Superior temporal gyrus (tissue), 1 donor: ENCODE data around the gene ORM1.

Experiments
- DNase-seq: peaks from one replicate; pipeline ENCODE4 v3.0.0-alpha.2; 2016; ENCODE audit errors: extremely low spot score

The ORM1 gene

DNA sequence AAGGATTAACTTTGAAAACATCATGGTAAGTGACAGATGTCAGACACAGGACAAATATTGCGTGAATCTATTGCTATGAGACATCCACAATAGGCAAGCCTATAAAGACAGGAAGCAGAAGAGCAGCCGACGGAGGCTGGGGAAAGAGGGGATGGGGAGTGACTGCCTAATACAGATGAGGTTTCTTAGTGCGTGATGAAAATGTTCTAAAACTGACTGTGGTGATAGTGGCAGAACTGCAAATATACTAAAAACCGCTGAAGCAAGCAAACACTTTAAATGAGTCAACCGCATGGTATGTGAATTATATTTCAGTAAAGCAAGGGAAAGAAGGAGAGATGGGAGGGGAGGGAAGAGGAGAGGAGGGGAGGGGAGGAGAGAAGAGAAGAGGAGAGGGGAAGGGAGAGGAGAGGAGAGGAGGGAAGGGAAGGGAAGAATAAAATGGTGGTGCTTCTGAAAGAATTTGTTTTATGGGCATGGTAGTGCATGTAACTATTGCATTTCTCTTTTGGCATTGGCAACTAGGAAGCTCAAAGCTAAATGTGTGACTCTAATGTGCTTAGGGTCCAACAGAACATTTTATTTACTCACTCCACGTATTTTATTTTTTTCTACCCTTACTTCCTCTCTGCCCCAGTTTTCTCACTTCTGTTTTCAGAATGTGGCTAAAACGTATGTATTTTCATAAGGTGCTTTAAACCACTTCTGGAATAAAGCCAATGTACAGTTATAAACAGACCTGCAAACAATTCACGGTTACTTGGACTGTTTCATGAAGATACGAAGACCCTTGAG is 43.6 kb downstream of the ORM1 start:
- no peak for DNase-seq

DNA sequence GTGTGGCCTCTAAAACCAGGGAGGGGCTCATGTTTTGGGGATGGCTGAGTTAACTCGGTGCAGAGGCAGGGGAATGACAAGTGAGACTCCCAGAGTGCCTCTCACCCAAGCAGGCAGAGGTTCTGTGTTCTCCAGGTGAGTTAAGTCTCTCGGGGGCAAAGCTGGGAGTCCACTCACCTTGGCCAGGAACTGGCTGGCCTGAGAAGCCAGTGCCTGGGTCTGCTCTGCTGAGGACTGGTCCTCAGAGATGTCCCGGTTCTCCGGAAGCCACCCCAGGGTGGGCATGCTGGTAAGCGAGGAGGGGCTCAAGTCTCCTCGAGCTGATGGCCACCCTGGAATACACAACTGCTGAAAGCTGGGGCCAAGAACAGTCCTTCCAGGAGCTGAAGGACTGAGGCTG is 44.5 kb downstream of the ORM1 start:
- no peak for DNase-seq

DNA sequence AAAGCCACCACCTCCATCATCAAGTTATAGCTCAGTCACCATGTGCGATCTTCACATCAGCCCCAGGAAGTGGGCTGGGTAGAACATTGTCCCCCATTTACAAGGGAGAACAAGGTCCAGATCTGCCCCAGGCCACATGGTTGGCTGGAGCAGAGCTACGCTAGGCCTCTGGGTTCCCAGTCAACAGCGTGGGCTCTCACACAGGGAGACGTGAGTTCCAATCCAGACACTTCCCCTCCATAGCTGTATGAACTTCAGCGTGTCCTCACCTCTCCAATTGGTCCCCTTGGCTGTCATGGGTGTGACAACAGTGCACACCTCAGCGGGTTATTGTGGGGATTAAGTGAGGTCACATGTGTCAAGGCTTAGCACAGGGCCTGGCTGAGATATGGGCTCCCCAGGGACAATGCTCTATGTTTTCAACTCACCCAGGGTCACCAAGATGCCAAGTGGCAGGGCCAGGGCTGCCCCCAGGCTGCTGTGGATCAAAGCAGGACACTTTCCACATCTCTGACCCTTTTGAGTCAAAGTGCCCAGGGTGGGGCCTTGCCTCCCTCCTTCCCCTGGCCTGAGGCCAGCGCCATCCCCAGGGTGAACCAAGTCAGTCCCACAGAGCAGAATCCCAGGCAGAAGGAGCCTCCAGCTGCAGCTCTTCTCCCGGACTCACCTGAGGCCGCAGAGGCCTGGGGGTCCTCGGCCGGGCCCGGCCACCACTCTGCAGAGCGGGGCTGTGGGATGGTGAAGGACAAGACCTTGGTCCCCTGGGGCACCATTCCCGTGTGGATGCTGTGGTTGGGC is 45.1 kb downstream of the ORM1 start:
- no peak for DNase-seq

- DNase-seq, result peak; percentile 25
Measured at GRCh38 chr9:114369216-114370130, 46.6 kb downstream of the ORM1 start.

GRCh38 chr9:114370251-114370967 is 47.5 kb downstream of the ORM1 start:
- peak; percentile 69 for DNase-seq

- peak; percentile 91 for DNase-seq
Measured at GRCh38 chr9:114370968-114371320, 48.0 kb downstream of the ORM1 start.

DNA sequence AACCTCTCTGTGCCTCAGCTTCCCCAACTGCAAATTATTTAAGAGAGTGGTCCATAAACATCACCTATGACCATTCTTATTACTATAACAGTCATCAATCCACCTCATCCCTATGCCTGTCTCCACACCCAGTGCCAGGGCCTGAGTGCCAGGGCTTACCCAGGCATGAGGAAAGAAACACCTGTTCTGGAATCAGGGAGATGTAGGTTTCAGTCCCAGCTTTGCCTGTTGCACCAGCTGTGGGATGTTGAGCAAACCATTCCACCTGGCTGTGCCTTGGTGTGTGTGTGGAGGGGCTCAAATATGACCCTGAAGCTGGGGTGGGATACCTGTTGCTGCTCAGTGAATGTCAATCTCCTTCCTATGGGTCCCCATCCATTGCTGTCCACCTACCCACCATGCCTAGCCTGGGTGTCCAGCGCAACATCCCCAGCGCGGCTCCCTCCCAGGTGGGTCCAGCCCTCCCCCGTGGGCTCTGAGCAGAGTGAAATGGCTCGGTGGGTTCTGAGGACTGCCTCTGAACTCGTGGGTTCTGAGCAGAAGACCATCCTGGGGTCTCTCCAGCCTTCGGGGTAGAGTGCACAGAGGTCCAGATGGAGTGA is 48.5 kb downstream of the ORM1 start:
- DNase-seq, result no peak

GRCh38 chr9:114371973-114372917 is 49.3 kb downstream of the ORM1 start:
- no peak for DNase-seq

DNA sequence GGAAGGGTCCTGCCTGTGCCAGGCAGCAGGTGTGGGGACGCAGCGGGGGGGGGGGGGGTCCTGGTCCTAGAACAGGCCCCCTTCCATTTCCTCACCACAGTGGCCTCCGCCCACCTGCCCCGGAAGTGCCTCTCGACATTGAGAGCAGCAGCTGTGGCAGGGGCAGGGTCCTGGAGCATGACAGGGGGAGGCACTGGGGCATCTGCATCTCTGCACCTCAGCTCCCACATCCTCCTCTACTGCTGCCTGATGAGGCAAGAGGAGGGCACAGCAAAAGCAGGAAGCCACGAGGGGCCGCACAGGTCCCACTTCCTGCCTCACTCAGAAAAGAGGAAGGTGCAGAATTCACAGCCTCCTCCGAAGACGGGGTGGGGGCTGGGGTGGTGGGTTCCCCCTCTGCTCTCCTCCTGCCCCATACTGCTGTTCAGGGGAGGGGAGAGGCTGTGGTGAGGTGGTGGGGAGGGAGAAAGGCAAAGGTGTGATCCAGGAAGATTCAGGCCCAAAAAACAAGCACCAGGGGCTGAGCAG is 50.1 kb downstream of the ORM1 start:
- no peak for DNase-seq

- DNase-seq, result no peak
Measured at GRCh38 chr9:114373960-114374730, 51.2 kb downstream of the ORM1 start.

- DNase-seq, result no peak
Measured at GRCh38 chr9:114374936-114375335, 52.0 kb downstream of the ORM1 start.

GRCh38 chr9:114375386-114376175 is 52.7 kb downstream of the ORM1 start:
- no peak for DNase-seq
